Measurements from ENCODE around the gene PPP1R16B.

DNA sequence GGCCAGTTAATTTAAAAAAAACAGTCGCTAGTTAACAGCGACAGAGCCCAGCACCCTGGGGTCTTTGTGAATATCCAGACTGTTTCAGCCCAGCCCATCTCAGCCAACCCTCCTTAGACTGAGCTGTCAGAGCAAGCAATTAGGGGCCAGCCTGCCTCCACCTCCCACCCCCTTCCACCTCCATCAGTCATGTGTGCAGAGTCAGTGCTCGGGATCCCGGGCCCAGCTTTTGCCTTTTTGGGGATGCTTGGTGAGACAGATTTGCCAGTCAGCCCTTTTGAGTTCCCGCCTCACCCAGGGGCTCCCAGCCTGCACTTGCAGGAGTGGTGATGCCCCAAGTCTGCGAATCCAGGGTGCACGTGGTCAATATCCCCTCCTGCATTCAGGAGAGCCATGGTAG, 114.2 kb downstream of the PPP1R16B start:
- no peak for TF ChIP-seq CTCF (IDR thresholded peaks at IDR 0.05)
- no peak for TF ChIP-seq POLR2A (IDR thresholded peaks at IDR 0.05)
